Heart left ventricle (tissue), 16 donors: ENCODE data around the gene TANGO6. TPM values are rescaled to one million over a fixed set of nuclear protein-coding genes. Genes with fewer than 3 reads are reported as not detected.

Experiments used
- ATAC-seq, 4 donors: fragments of 200-7000 bp; cut with Tn5 transposase; one replicate each; pipeline ENCODE4 v1.9.1; 2020 to 2022; ENCODE audit warnings: moderate library complexity in 4 of 4, mild to moderate bottlenecking in 3 of 4, moderate number of reproducible peaks in 1 of 4
- DNase-seq, 5 donors: peaks; one replicate each; pipeline ENCODE4 v3.0.0-alpha.2; 2020
- H3K27ac ChIP-seq, 12 donors: fragments of 200-600 bp; sonication (generic) in 4 of 12; one replicate each; pipeline versions ENCODE4 v1.5.0 to v1.8.0; 2016 to 2022; ENCODE audit warnings: mild to moderate bottlenecking in 2 of 12
- H3K27me3 ChIP-seq, 9 donors: fragments of 200-600 bp; sonication (generic) in 2 of 9; one replicate each; pipeline versions ENCODE4 v1.5.1 to v1.8.0; 2016 to 2022; ENCODE audit warnings: mild to moderate bottlenecking in 3 of 9
- H3K36me3 ChIP-seq, 9 donors: fragments of 200-600 bp; sonication (generic) in 2 of 9; one replicate each; pipeline versions ENCODE4 v1.5.0 to v1.8.0; 2018 to 2022; ENCODE audit warnings: mild to moderate bottlenecking in 2 of 9
- H3K4me1 ChIP-seq, 12 donors: fragments of 200-600 bp; sonication (generic) in 4 of 12; one replicate each; pipeline versions ENCODE4 v1.5.0 to v1.8.0; 2016 to 2022; ENCODE audit warnings: mild to moderate bottlenecking in 3 of 12
- H3K4me3 ChIP-seq, 12 donors: fragments of 200-600 bp; sonication (generic) in 4 of 12; one replicate each; pipeline versions ENCODE4 v1.5.0 to v1.8.0; 2017 to 2022; ENCODE audit warnings: mild to moderate bottlenecking in 9 of 12, moderate library complexity in 4 of 12
- H3K9me3 ChIP-seq, 12 donors: fragments of 200-600 bp; sonication (generic) in 4 of 12; one replicate each; pipeline versions ENCODE4 v1.5.0 to v1.8.0; 2016 to 2022; ENCODE audit warnings: mild to moderate bottlenecking in 1 of 12
- POLR2A ChIP-seq, 2 donors: fragments of 450-650 bp; IDR thresholded peaks; one replicate each; pipeline ENCODE4 v1.6.1; 2017; ENCODE audit warnings: antibody characterized with exemption in 2 of 2, mild to moderate bottlenecking in 2 of 2, moderate library complexity in 2 of 2
- WGBS, 4 donors: extraction: QIAGEN DNeasy Blood & Tissue Kit in 2 of 4; methylation state at CpG; one replicate each; pipeline versions ENCODE4 v1.1.5 to v1.1.7; 2013 to 2018; 5-methylcytosine and 5-hydroxymethylcytosine counted together
- intact Hi-C, 10 donors: fragments of 100-400 bp; cut with DNase I; formaldehyde crosslinking; loops; one replicate each; pipeline versions ENCODE4 v1.11.1 to v1.14.2; 2022
- polyA plus RNA-seq, 2 donors: library from polyadenylated mRNA; stranded (reverse); fragments of 200-250 nt; gene quantifications; one replicate each; pipeline ENCODE4 v1.2.3, GENCODE V29; 2013
- total RNA-seq, 9 donors: library from RNA; depleted of rRNA in 2 of 9; stranded (reverse); fragments of >200 nt in 2 of 9; fragmentation: NEBNext Ultra II Directional in 3 of 9; extraction: Animal tissue kit (Norgen Biotek cat#: 25700) in 3 of 9; gene quantifications; one replicate each; pipeline versions ENCODE4 v1.1.0 to v1.2.4, GENCODE V29; 2016 to 2023
- TF ChIP-seq, protein P1 (sequence below), 12 donors: fragments of 200-600 bp; sonication (generic) in 4 of 12; IDR thresholded peaks; one replicate each; pipeline versions ENCODE4 v1.5.0 to v1.8.0; 2018 to 2022; ENCODE audit warnings: antibody characterized with exemption in 12 of 12, mild to moderate bottlenecking in 5 of 12
- donor health status: ischemic (EF 13 %, LVEDD 7.1; RV severe dilation, severe dysfunction).
- donor health status: healthy with polysubstance abuse.
- donor health status: DM: no; HTN: yes; CAD: no.
- donor health status: DM: no; HTN: no; CAD: no.
- donor health status: ischemic (EF 25% LVEDD 6.9; RV normal size, moderate dysfunction).
- donor health status: ischemic (EF 25% LVEDD 5.7; RV mildly dilated, moderate dysfunction).
- donor health status: healthy.
- donor health status: DM: yes; HTN: yes; CAD: no.
- donor health status: ischemic (EF 35%, LVEDD 5.7; RV mildly dilated, moderate dysfunction).
- donor health status: nonischemic (EF 11% LVEDD 7.7; RV severe dilation, severe dysfunction).
- donor health status: DM: yes; HTN: yes; CAD: no.
- donor health status: PGD.
- donor health status: ischemic (EF 29% LVEDD 5.4; RV normal size, mild dysfunction).
- donor health status: nonischemic (EF 23%, LVEDD 6.1; RV moderate dilation, normal function).

The TANGO6 gene
- total and polyA plus RNA-seq, 11 donors: 1.8 to 14.1 (median 8.8) TPM

DNA sequence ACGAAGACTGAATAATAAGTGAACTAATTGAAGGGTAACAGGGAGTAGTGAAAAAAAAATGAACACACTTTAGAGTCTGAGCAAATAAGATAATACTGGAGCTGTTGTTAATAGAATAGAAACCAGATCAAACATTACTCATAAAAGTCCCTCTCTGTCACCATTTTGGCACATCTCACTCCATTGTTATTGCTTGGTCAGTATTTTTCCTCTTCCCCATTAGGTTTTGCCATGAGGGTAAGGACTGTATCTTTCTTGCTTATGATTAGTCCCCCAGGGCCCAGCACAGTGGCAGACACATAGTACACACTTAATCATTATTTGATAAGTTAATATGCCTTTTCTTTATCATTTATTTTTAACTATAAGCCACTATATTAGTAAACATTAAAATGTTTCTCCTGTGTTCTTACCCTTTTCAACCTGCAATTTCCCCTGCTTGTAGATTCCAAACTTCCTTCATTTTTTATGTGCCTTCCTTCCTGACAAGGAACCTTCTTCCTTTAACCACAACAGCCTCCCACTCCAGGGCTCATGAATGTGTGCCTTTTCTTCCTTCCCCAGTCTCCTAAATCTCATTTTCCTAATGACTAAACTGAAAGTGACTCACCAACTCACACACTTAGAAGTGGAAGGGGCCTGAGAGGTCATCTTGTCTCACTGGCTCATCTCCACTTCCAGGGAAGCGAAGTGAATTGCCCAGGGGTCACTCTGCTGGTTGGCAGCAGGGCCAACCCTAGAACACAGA lies 173.9 kb downstream of the TANGO6 start:
- Histone ChIP-seq H3K4me1 (peaks cover 0 to 13% (median 0%) of the 10 kb centered on the region in 12 donors), H3K4me3 (no peak overlapping the region), H3K9me3 (no peaks in the 10 kb centered on the region), H3K36me3 (peaks cover 0 to 2% (median 0%) of the 10 kb centered on the region in 9 donors), H3K27ac (peak overlapping the region in 8 of 12 donors; percentile 2 to 59 (median 24)), H3K27me3 (no peaks in the 10 kb centered on the region)
- DNase-seq (no peak), ATAC-seq (peak in 1 of 4 donors; percentile 62)
- 65 to 73% (median 68%) methylated on average over 2 of the region's 2 CpGs for WGBS, 4 donors
- TF ChIP-seq, protein P1, sequence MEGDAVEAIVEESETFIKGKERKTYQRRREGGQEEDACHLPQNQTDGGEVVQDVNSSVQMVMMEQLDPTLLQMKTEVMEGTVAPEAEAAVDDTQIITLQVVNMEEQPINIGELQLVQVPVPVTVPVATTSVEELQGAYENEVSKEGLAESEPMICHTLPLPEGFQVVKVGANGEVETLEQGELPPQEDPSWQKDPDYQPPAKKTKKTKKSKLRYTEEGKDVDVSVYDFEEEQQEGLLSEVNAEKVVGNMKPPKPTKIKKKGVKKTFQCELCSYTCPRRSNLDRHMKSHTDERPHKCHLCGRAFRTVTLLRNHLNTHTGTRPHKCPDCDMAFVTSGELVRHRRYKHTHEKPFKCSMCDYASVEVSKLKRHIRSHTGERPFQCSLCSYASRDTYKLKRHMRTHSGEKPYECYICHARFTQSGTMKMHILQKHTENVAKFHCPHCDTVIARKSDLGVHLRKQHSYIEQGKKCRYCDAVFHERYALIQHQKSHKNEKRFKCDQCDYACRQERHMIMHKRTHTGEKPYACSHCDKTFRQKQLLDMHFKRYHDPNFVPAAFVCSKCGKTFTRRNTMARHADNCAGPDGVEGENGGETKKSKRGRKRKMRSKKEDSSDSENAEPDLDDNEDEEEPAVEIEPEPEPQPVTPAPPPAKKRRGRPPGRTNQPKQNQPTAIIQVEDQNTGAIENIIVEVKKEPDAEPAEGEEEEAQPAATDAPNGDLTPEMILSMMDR (IDR thresholded peaks at IDR 0.05): no peak
- TF ChIP-seq POLR2A (IDR thresholded peaks at IDR 0.05): no peak
- intact Hi-C loops: no loop called here

DNA sequence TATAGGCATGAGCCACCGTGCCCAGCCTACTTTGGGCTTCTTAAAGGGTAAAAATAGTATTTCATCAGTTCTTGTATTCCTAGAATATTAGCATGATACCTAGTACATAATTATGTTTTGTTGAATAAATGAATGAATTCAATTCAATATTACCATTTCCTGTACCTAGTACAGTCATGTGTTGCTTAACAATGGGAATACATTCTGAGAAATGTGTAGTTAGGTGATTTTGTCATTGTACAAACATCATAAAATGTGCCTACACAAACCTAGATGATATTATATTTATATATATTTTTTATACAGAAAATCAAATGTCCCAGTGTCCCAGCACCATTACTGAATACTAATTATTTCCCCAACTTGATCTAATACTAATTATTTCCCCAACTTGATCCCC lies 176.5 kb downstream of the TANGO6 start:
- 89 to 97% (median 95%) methylated on average over 1 of the region's 1 CpG for WGBS, 4 donors
- intact Hi-C loops: no loop called here
- DNase-seq (no peak), ATAC-seq (no peak)
- no peak for TF ChIP-seq POLR2A (IDR thresholded peaks at IDR 0.05)
- TF ChIP-seq, protein P1 (IDR thresholded peaks at IDR 0.05): no peak
- Histone ChIP-seq H3K36me3 (peaks cover 0 to 26% (median 7%) of the 10 kb centered on the region in 9 donors), H3K4me3 (no peak overlapping the region), H3K9me3 (no peaks in the 10 kb centered on the region), H3K4me1 (peaks cover 0 to 13% (median 0%) of the 10 kb centered on the region in 12 donors), H3K27me3 (no peaks in the 10 kb centered on the region), H3K27ac (no peak overlapping the region)

DNA sequence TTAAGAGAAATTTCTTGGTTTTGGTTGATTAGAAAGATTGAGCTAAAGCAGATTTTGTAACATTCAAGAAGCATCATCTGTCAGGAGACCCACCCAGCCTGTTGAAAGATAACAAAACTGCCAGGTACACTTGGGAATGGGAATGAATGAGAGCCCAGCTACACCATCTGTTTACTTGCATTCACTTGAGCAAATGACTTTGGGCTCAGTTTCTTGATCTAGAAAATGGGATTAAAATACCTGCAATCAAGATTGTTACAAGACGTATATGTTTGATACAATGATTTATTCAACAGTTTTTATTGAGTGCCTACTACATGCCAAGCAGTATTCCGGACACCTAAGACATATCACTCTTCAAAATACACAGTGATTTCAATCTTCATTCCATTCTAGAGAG lies 185.8 kb downstream of the TANGO6 start:
- 96 to 98% (median 97%) methylated on average over 2 of the region's 2 CpGs for WGBS, 4 donors
- ATAC-seq (no peak), DNase-seq (no peak)
- no peaks in the 10 kb centered on the region for H3K27me3 ChIP-seq
- H3K4me3 ChIP-seq: no peak overlapping the region
- TF ChIP-seq, protein P1 (IDR thresholded peaks at IDR 0.05): no peak
- no peak for TF ChIP-seq POLR2A (IDR thresholded peaks at IDR 0.05)
- intact Hi-C loops: no loop called here
- no peaks in the 10 kb centered on the region for H3K4me1 ChIP-seq
- no peak overlapping the region for H3K27ac ChIP-seq
- H3K36me3 ChIP-seq: peaks cover 0 to 14% (median 3%) of the 10 kb centered on the region in 9 donors
- H3K9me3 ChIP-seq: no peaks in the 10 kb centered on the region

DNA sequence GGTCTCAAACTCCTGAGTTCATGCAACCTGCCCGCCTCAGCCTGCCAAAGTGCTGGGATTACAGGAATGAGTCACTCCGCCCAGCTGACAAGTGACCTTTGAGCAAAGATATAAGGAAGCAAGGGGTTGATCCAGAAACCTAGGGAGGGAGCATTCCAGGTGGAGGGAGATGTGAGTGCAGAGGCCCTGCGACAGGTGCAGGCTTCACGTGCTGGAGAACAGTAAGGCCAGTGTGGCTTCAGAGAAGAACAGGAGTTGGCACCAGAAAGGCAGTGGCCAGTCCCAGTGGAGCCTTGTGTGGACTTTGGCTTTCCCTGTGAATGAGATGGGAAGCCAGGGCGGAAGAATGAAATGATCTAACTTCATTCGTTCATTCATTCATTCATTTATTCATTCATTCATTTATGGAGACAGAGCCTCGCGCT lies 188.6 kb downstream of the TANGO6 start:
- peak in 1 of 4 donors; percentile 18 for ATAC-seq
- no peak for DNase-seq

More for the DNA sequence above, 188.6 kb downstream of the TANGO6 start:
- intact Hi-C loops: no loop called here
- Histone ChIP-seq H3K9me3 (no peaks in the 10 kb centered on the region), H3K4me3 (no peak overlapping the region), H3K27me3 (no peaks in the 10 kb centered on the region), H3K4me1 (no peaks in the 10 kb centered on the region), H3K36me3 (peaks cover 0 to 6% (median 0%) of the 10 kb centered on the region in 9 donors), H3K27ac (no peak overlapping the region)
- TF ChIP-seq, protein P1 (IDR thresholded peaks at IDR 0.05): no peak
- no peak for TF ChIP-seq POLR2A (IDR thresholded peaks at IDR 0.05)
- WGBS, 4 donors: 93 to 97% (median 94%) methylated on average over 8 of the region's 8 CpGs
